ENCODE results near the gene MRGPRG. TPM values are rescaled to one million over a fixed set of nuclear protein-coding genes. Genes with fewer than 3 reads are reported as not detected.

The MRGPRG gene
- total RNA-seq, 2 experiments from 2014 or later: not detected

GRCh38 chr11:3202759-3203158 lies 15.9 kb downstream of the MRGPRG start:
- Histone ChIP-seq H2AFZ (ENCODE audit: low read length) (no peak overlapping the region), H3K36me3 (ENCODE audit: insufficient read depth, low read length) (no peaks in the 10 kb centered on the region), H3K79me2 (ENCODE audit: insufficient read depth, low read depth, low read length) (no peaks in the 10 kb centered on the region), H3K9me3 (ENCODE audit: low read length) (no peaks in the 10 kb centered on the region), H3K27ac (ENCODE audit: low read depth, low read length, poor library complexity, severe bottlenecking) (no peak overlapping the region), H3K4me3 (ENCODE audit: low read depth, low read length, poor library complexity, severe bottlenecking) (no peak overlapping the region), H3K4me1 (ENCODE audit: insufficient read depth, low read length, poor library complexity, severe bottlenecking) (no peaks in the 10 kb centered on the region), H3K9me2 (ENCODE audit: insufficient read depth, low read length) (no peaks in the 10 kb centered on the region), H3K4me2 (ENCODE audit: low read length) (no peak overlapping the region), H4K20me1 (ENCODE audit: insufficient read depth, low read length) (no peaks in the 10 kb centered on the region)
- BruUV-seq (replicated peaks): no TSS peak
- DNase-seq (ENCODE audit: low spot score): no peak
- intact Hi-C loops (cut with micrococcal nuclease; ENCODE audit: unreplicated experiment): no loop called here
- ChIA-PET POLR2A (no interaction called here), CTCF (ENCODE audit: unreplicated experiment) (no interaction called here)
- TF ChIP-seq, protein P1, sequence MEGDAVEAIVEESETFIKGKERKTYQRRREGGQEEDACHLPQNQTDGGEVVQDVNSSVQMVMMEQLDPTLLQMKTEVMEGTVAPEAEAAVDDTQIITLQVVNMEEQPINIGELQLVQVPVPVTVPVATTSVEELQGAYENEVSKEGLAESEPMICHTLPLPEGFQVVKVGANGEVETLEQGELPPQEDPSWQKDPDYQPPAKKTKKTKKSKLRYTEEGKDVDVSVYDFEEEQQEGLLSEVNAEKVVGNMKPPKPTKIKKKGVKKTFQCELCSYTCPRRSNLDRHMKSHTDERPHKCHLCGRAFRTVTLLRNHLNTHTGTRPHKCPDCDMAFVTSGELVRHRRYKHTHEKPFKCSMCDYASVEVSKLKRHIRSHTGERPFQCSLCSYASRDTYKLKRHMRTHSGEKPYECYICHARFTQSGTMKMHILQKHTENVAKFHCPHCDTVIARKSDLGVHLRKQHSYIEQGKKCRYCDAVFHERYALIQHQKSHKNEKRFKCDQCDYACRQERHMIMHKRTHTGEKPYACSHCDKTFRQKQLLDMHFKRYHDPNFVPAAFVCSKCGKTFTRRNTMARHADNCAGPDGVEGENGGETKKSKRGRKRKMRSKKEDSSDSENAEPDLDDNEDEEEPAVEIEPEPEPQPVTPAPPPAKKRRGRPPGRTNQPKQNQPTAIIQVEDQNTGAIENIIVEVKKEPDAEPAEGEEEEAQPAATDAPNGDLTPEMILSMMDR (conservative IDR thresholded peaks at IDR 0.05; ENCODE audit: low read length): no peak
- TF ChIP-seq EZH2phosphoT487 (IDR thresholded peaks at IDR 0.05; ENCODE audit: borderline replicate concordance, low read depth, low read length): no peak

- no peaks in the 10 kb centered on the region for H3K9me3 ChIP-seq (ENCODE audit: low read length)
- no peak for DNase-seq (ENCODE audit: low spot score)
- no peaks in the 10 kb centered on the region for H3K79me2 ChIP-seq (ENCODE audit: insufficient read depth, low read depth, low read length)
- no peaks in the 10 kb centered on the region for H3K4me1 ChIP-seq (ENCODE audit: insufficient read depth, low read length, poor library complexity, severe bottlenecking)
- BruUV-seq (replicated peaks): no TSS peak
- no peaks in the 10 kb centered on the region for H3K36me3 ChIP-seq (ENCODE audit: insufficient read depth, low read length)
- CTCF ChIA-PET (ENCODE audit: unreplicated experiment): no interaction called here
- POLR2A ChIA-PET: no interaction called here
- H3K4me3 ChIP-seq (ENCODE audit: low read depth, low read length, poor library complexity, severe bottlenecking): no peak overlapping the region
- H3K27ac ChIP-seq (ENCODE audit: low read depth, low read length, poor library complexity, severe bottlenecking): no peak overlapping the region
- H4K20me1 ChIP-seq (ENCODE audit: insufficient read depth, low read length): no peaks in the 10 kb centered on the region
- H3K9me2 ChIP-seq (ENCODE audit: insufficient read depth, low read length): no peaks in the 10 kb centered on the region
- intact Hi-C loops (cut with micrococcal nuclease; ENCODE audit: unreplicated experiment): no loop called here
- TF ChIP-seq, protein P1 (conservative IDR thresholded peaks at IDR 0.05; ENCODE audit: low read length): no peak
- TF ChIP-seq EZH2phosphoT487 (IDR thresholded peaks at IDR 0.05; ENCODE audit: borderline replicate concordance, low read depth, low read length): no peak
- no peak overlapping the region for H3K4me2 ChIP-seq (ENCODE audit: low read length)
- no peak overlapping the region for H2AFZ ChIP-seq (ENCODE audit: low read length)
Observed at GRCh38 chr11:3202305-3202704, 16.3 kb downstream of the MRGPRG start.

DNA sequence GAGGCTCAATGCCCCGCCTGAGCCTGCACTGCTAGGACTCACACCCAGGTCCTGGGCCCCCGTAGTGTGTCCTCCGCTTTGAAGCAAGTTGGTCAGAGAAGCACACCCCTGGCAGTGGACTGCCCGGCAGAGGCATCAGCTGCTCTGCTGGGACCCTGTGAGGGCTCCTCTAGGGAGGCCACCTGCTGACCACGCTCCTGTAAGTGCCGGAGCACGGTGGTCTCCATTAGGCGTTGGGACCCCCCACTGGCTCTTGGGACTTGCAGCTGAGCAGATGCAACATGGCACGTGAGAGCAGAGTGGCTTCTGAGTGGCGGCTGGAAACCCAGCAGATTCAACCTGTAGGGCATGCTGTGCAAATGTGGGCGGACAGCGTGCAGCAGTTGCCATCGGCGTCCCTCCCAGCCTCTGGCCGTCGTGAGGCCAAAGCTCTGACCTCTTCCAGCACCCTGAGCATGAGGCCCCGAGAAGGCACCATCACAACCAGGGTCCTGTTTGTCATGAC lies 16.9 kb downstream of the MRGPRG start:
- ChIA-PET POLR2A (no interaction called here), CTCF (ENCODE audit: unreplicated experiment) (no interaction called here)
- H3K4me1 ChIP-seq (ENCODE audit: insufficient read depth, low read length, poor library complexity, severe bottlenecking): no peaks in the 10 kb centered on the region
- no peak overlapping the region for H3K4me3 ChIP-seq (ENCODE audit: low read depth, low read length, poor library complexity, severe bottlenecking)
- intact Hi-C loops (cut with micrococcal nuclease; ENCODE audit: unreplicated experiment): no loop called here
- H4K20me1 ChIP-seq (ENCODE audit: insufficient read depth, low read length): no peaks in the 10 kb centered on the region
- no TSS peak for BruUV-seq (replicated peaks)
- no peaks in the 10 kb centered on the region for H3K79me2 ChIP-seq (ENCODE audit: insufficient read depth, low read depth, low read length)
- H3K9me2 ChIP-seq (ENCODE audit: insufficient read depth, low read length): no peaks in the 10 kb centered on the region
- H3K9me3 ChIP-seq (ENCODE audit: low read length): no peaks in the 10 kb centered on the region
- no peak for TF ChIP-seq EZH2phosphoT487 (IDR thresholded peaks at IDR 0.05; ENCODE audit: borderline replicate concordance, low read depth, low read length)
- TF ChIP-seq, protein P1 (conservative IDR thresholded peaks at IDR 0.05; ENCODE audit: low read length): no peak
- no peak overlapping the region for H3K4me2 ChIP-seq (ENCODE audit: low read length)
- no peaks in the 10 kb centered on the region for H3K36me3 ChIP-seq (ENCODE audit: insufficient read depth, low read length)
- DNase-seq (ENCODE audit: low spot score): no peak
- no peak overlapping the region for H2AFZ ChIP-seq (ENCODE audit: low read length)
- H3K27ac ChIP-seq (ENCODE audit: low read depth, low read length, poor library complexity, severe bottlenecking): no peak overlapping the region
